ENCODE data around the gene ZNF683. TPM values are rescaled to one million over a fixed set of nuclear protein-coding genes. Genes with fewer than 3 reads are reported as not detected.

The ZNF683 gene
- polyA plus RNA-seq, 1 donor from 2014 or later: not detected

- Histone ChIP-seq H3K27ac (ENCODE audit: low read length) (no peak overlapping the region), H3K9me2 (ENCODE audit: insufficient read depth, low read length) (no peaks in the 10 kb centered on the region), H2AFZ (ENCODE audit: low read depth, low read length) (no peak overlapping the region), H3K79me2 (replicated peaks; ENCODE audit: insufficient read depth, low read length) (no peaks in the 10 kb centered on the region), H3F3A (ENCODE audit: insufficient read depth, low read length, poor library complexity, severe bottlenecking) (no peaks in the 10 kb centered on the region), H3K4me2 (ENCODE audit: low read length) (no peak overlapping the region), H3K4me3 (ENCODE audit: low read length) (no peak overlapping the region), H3K9me3 (ENCODE audit: low read length) (no peaks in the 10 kb centered on the region), H3K27me3 (ENCODE audit: insufficient read depth, low read depth, low read length) (peaks cover 18% of the 10 kb centered on the region), H3K9ac (ENCODE audit: low read length) (no peak overlapping the region), H4K20me1 (ENCODE audit: insufficient read depth) (no peaks in the 10 kb centered on the region), H3K36me3 (ENCODE audit: insufficient read depth, low read length) (no peaks in the 10 kb centered on the region)
- TF ChIP-seq SMC3 (conservative IDR thresholded peaks at IDR 0.05; ENCODE audit: poor library complexity) (no peak), POLR2AphosphoS5 (IDR thresholded peaks at IDR 0.05) (no peak)
These were observed 32.5 kb downstream of the ZNF683 start for GRCh38 chr1:26340047-26340481.

- Histone ChIP-seq H4K20me1 (ENCODE audit: insufficient read depth) (no peaks in the 10 kb centered on the region), H3K9ac (ENCODE audit: low read length) (no peak overlapping the region), H3K9me3 (ENCODE audit: low read length) (no peaks in the 10 kb centered on the region), H3K79me2 (replicated peaks; ENCODE audit: insufficient read depth, low read length) (no peaks in the 10 kb centered on the region), H3K9me2 (ENCODE audit: insufficient read depth, low read length) (no peaks in the 10 kb centered on the region), H3K27ac (ENCODE audit: low read length) (no peak overlapping the region), H3K4me3 (ENCODE audit: low read length) (no peak overlapping the region), H3K4me2 (ENCODE audit: low read length) (no peak overlapping the region), H3F3A (ENCODE audit: insufficient read depth, low read length, poor library complexity, severe bottlenecking) (no peaks in the 10 kb centered on the region), H3K27me3 (ENCODE audit: insufficient read depth, low read depth, low read length) (peaks cover 18% of the 10 kb centered on the region), H3K36me3 (ENCODE audit: insufficient read depth, low read length) (no peaks in the 10 kb centered on the region), H2AFZ (ENCODE audit: low read depth, low read length) (no peak overlapping the region)
- no peak for TF ChIP-seq REST (IDR thresholded peaks at IDR 0.05; ENCODE audit: borderline replicate concordance)
- TF ChIP-seq MXI1 (conservative IDR thresholded peaks at IDR 0.05; ENCODE audit: poor library complexity, severe bottlenecking): no peak
- no peak for TF ChIP-seq TAF1 (IDR thresholded peaks at IDR 0.05; ENCODE audit: low read depth)
- no peak for TF ChIP-seq CTCF (IDR thresholded peaks at IDR 0.05; ENCODE audit: poor library complexity, severe bottlenecking)
- TF ChIP-seq EP300 (conservative IDR thresholded peaks at IDR 0.05; ENCODE audit: poor library complexity, severe bottlenecking): no peak
- TF ChIP-seq EZH2 (IDR thresholded peaks at IDR 0.05; ENCODE audit: borderline replicate concordance, insufficient read depth, low read length, poor library complexity, severe bottlenecking): no peak
- TF ChIP-seq SMC3 (conservative IDR thresholded peaks at IDR 0.05; ENCODE audit: poor library complexity): no peak
- no peak for TF ChIP-seq POLR2AphosphoS5 (IDR thresholded peaks at IDR 0.05)
These were observed 33.9 kb downstream of the ZNF683 start for GRCh38 chr1:26338670-26339069.

GRCh38 chr1:26337625-26338024, 34.9 kb downstream of the ZNF683 start:
- H2AFZ ChIP-seq (ENCODE audit: low read depth, low read length): no peak overlapping the region
- no peaks in the 10 kb centered on the region for H4K20me1 ChIP-seq (ENCODE audit: insufficient read depth)
- no peaks in the 10 kb centered on the region for H3K36me3 ChIP-seq (ENCODE audit: insufficient read depth, low read length)
- TF ChIP-seq POLR2AphosphoS5 (IDR thresholded peaks at IDR 0.05): no peak
- TF ChIP-seq MXI1 (conservative IDR thresholded peaks at IDR 0.05; ENCODE audit: poor library complexity, severe bottlenecking): no peak
- TF ChIP-seq TAF1 (IDR thresholded peaks at IDR 0.05; ENCODE audit: low read depth): no peak
- no peak for TF ChIP-seq EZH2 (IDR thresholded peaks at IDR 0.05; ENCODE audit: borderline replicate concordance, insufficient read depth, low read length, poor library complexity, severe bottlenecking)
- TF ChIP-seq SMC3 (conservative IDR thresholded peaks at IDR 0.05; ENCODE audit: poor library complexity): no peak
- TF ChIP-seq RAD21 (conservative IDR thresholded peaks at IDR 0.05): no peak
- no peak for TF ChIP-seq CTCF (IDR thresholded peaks at IDR 0.05; ENCODE audit: poor library complexity, severe bottlenecking)
- no peak for TF ChIP-seq REST (IDR thresholded peaks at IDR 0.05; ENCODE audit: borderline replicate concordance)
- TF ChIP-seq EP300 (conservative IDR thresholded peaks at IDR 0.05; ENCODE audit: poor library complexity, severe bottlenecking): no peak
- no peak overlapping the region for H3K4me2 ChIP-seq (ENCODE audit: low read length)
- no peak overlapping the region for H3K4me3 ChIP-seq (ENCODE audit: low read length)
- H3K27me3 ChIP-seq (ENCODE audit: insufficient read depth, low read depth, low read length): peaks cover 18% of the 10 kb centered on the region
- no peaks in the 10 kb centered on the region for H3F3A ChIP-seq (ENCODE audit: insufficient read depth, low read length, poor library complexity, severe bottlenecking)
- no peak overlapping the region for H3K9ac ChIP-seq (ENCODE audit: low read length)
- H3K79me2 ChIP-seq (replicated peaks; ENCODE audit: insufficient read depth, low read length): no peaks in the 10 kb centered on the region
- no peak overlapping the region for H3K27ac ChIP-seq (ENCODE audit: low read length)
- no peaks in the 10 kb centered on the region for H3K9me2 ChIP-seq (ENCODE audit: insufficient read depth, low read length)
- no peaks in the 10 kb centered on the region for H3K9me3 ChIP-seq (ENCODE audit: low read length)

Data from neural cell (in vitro differentiated cells).